Erythroblast (primary cell): ENCODE results near the gene SLC45A3.

Source experiments
- GATA1 ChIP-seq: IDR thresholded peaks from 2 replicates; pipeline ENCODE4 v1.6.1; 2011; ENCODE audit warnings: low read depth, mild to moderate bottlenecking, control low read depth, low read length, moderate library complexity
- POLR2A ChIP-seq: IDR thresholded peaks from 2 replicates; pipeline ENCODE4 v1.6.1; 2011; ENCODE audit warnings: mild to moderate bottlenecking, low read length

DNA sequence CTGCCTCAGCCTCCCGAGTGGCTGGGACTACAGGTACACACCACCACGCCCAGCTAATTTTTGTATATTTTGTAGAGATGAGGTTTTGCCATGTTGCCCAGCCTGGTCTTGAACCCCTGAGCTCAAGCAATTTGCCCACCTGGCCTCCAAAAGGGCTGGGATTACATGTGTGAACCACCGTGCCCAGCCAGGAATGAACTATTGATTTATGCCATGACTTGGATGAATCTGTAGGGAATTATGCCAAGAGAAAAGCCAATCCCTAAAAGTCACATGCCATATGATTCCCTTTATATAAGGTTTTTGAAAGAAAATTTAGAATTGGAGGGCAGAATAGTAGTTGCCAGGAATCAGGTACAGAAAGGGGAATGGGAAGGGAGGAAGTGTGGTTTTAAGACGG lies 19.1 kb upstream of the SLC45A3 start:
- TF ChIP-seq POLR2A (no peak), GATA1 (no peak)
